HEK293 (cell line): ENCODE measurements around the gene NPRL2.

ENCODE experiments used
- CTCF ChIA-PET: fragments of 350-600 bp; formaldehyde crosslinking; extraction: SDS; loops from one replicate; lab custom pipeline; 2021; ENCODE audit warnings: antibody characterized with exemption; lab: Yijun Ruan, JAX
- POLR2A ChIA-PET: fragments of 300-600 bp; formaldehyde crosslinking; extraction: SDS; loops from one replicate; lab custom pipeline; 2020; ENCODE audit warnings: antibody characterized with exemption, inconsistent platforms; lab: Yijun Ruan, JAX
- H3K27ac ChIP-seq: fragments of 200-500 bp; sonication (Bioruptor generic); 2 replicates; pipeline ENCODE4 v1.5.1; 2014; ENCODE audit warnings: low read depth, low read length, control low read depth, inconsistent platforms; ENCODE audit errors: extremely low read depth
- H3K36me3 ChIP-seq, 2 experiments: fragments of 200-500 bp in 1 of 2; sonication (Bioruptor generic) in 1 of 2; 1 replicate in 1 of 2; 2 replicates in 1 of 2; pipeline ENCODE4 v1.5.1; 2014 to 2017; ENCODE audit warnings: inconsistent platforms in 2 of 2, low read length in 2 of 2; ENCODE audit not compliant: control insufficient read depth in 2 of 2, insufficient read depth in 1 of 2
- H3K4me1 ChIP-seq: fragments of 200-500 bp; sonication (Bioruptor generic); 2 replicates; pipeline ENCODE4 v1.5.1; 2014; ENCODE audit warnings: mild to moderate bottlenecking, low read length, inconsistent platforms; ENCODE audit not compliant: control insufficient read depth, insufficient read depth
- H3K4me3 ChIP-seq: 2 replicates; pipeline ENCODE4 v1.5.1; 2011; ENCODE audit warnings: low read depth, mild to moderate bottlenecking, control low read depth, low read length, moderate library complexity
- H3K9me3 ChIP-seq: fragments of 200-500 bp; sonication (Bioruptor generic); 2 replicates; pipeline ENCODE4 v1.5.1; 2014; ENCODE audit warnings: low read depth, low read length, inconsistent platforms; ENCODE audit not compliant: control insufficient read depth, insufficient read depth
- CTCF ChIP-seq: fragments of 450-650 bp; formaldehyde crosslinking; IDR thresholded peaks from 2 replicates; pipeline ENCODE4 v1.5.1; 2016; ENCODE audit warnings: missing biosample characterization, missing genetic modification characterization
- ZBTB17 ChIP-seq: fragments of 450-650 bp; formaldehyde crosslinking; IDR thresholded peaks from 2 replicates; pipeline ENCODE4 v1.5.1; 2016; ENCODE audit warnings: missing biosample characterization, missing genetic modification characterization
- ZBTB7A ChIP-seq: fragments of 450-650 bp; formaldehyde crosslinking; IDR thresholded peaks from 2 replicates; pipeline ENCODE4 v1.5.1; 2016; ENCODE audit warnings: low read depth, missing biosample characterization, missing genetic modification characterization
- ZNF239 ChIP-seq: fragments of 450-650 bp; formaldehyde crosslinking; IDR thresholded peaks from 2 replicates; pipeline ENCODE4 v1.5.1; 2016; ENCODE audit warnings: missing biosample characterization, missing genetic modification characterization
- ZNF341 ChIP-seq: fragments of 450-650 bp; formaldehyde crosslinking; IDR thresholded peaks from 2 replicates; pipeline ENCODE4; 2016; ENCODE audit warnings: low read depth, missing biosample characterization, missing genetic modification characterization
- ZNF548 ChIP-seq: fragments of 450-650 bp; formaldehyde crosslinking; IDR thresholded peaks from 2 replicates; pipeline ENCODE4 v1.5.1; 2016; ENCODE audit warnings: missing biosample characterization, missing genetic modification characterization
- ZNF600 ChIP-seq: fragments of 450-650 bp; formaldehyde crosslinking; IDR thresholded peaks from 2 replicates; pipeline ENCODE4 v1.5.1; 2016; ENCODE audit warnings: missing biosample characterization, missing genetic modification characterization
- ZNF639 ChIP-seq: fragments of 450-650 bp; formaldehyde crosslinking; IDR thresholded peaks from 2 replicates; pipeline ENCODE4 v1.5.1; 2016; ENCODE audit warnings: missing biosample characterization, missing genetic modification characterization
- ZNF645 ChIP-seq: fragments of 450-650 bp; formaldehyde crosslinking; IDR thresholded peaks from 2 replicates; pipeline ENCODE4; 2016; ENCODE audit warnings: missing biosample characterization, missing genetic modification characterization
- ZNF677 ChIP-seq: fragments of 450-650 bp; IDR thresholded peaks from 2 replicates; pipeline ENCODE4 v1.5.0; 2018; ENCODE audit warnings: missing biosample characterization, mild to moderate bottlenecking, missing genetic modification characterization, moderate library complexity
- ZNF701 ChIP-seq: fragments of 450-650 bp; formaldehyde crosslinking; IDR thresholded peaks from 2 replicates; pipeline ENCODE4 v1.5.1; 2016; ENCODE audit warnings: missing biosample characterization, missing genetic modification characterization
- ZNF704 ChIP-seq: fragments of 450-650 bp; formaldehyde crosslinking; IDR thresholded peaks from 2 replicates; pipeline ENCODE4 v1.5.1; 2016; ENCODE audit warnings: missing biosample characterization, missing genetic modification characterization
- ZNF707 ChIP-seq: fragments of 450-650 bp; formaldehyde crosslinking; IDR thresholded peaks from 2 replicates; pipeline ENCODE4 v1.5.1; 2016; ENCODE audit warnings: missing biosample characterization, missing genetic modification characterization
- ZNF830 ChIP-seq: fragments of 450-650 bp; IDR thresholded peaks from 2 replicates; pipeline ENCODE4 v1.5.0; 2018; ENCODE audit warnings: missing biosample characterization, missing genetic modification characterization, low read depth, mild to moderate bottlenecking, moderate library complexity

The NPRL2 gene

GRCh38 chr3:50334339-50335075, 16.1 kb downstream of the NPRL2 start:
- POLR2A ChIA-PET = interaction anchor here (0.9 to 2.2 kb wide), 2 partner anchors 35 to 70 kb away, joined by 3 to 4 read pairs; partner anchors contain the start of genes HYAL3 and NAA80
- H3K27ac ChIP-seq = no peak overlapping the region

GRCh38 chr3:50333744-50334328, 16.7 kb downstream of the NPRL2 start:
- TF ChIP-seq ZNF677 (tag by site-specific recombination) = no peak
- TF ChIP-seq ZNF707 (tag by site-specific recombination) = no peak
- no peak for TF ChIP-seq ZNF645 (tag by site-specific recombination)
- no peak for TF ChIP-seq ZNF239 (tag by site-specific recombination)
- TF ChIP-seq ZBTB7A (tag by site-specific recombination) = no peak
- TF ChIP-seq ZNF704 = no peak
- TF ChIP-seq ZNF830 (tag by site-specific recombination) = no peak
- no peak for TF ChIP-seq ZNF639 (tag by site-specific recombination)
- TF ChIP-seq ZNF341 (tag by site-specific recombination) = no peak
- no peak for TF ChIP-seq ZNF701
- no peak for TF ChIP-seq CTCF (tag by site-specific recombination)
- TF ChIP-seq ZNF548 (tag by site-specific recombination) = no peak
- TF ChIP-seq, all 188 proteins: peak for 0
- no peaks in the 10 kb centered on the region for H3K9me3 ChIP-seq
- H3K4me1 ChIP-seq = no peaks in the 10 kb centered on the region; the same call in 1 of the 2 replicates
- no peak overlapping the region for H3K27ac ChIP-seq
- no peak overlapping the region for H3K4me3 ChIP-seq
- peaks cover 3 to 55% of the 10 kb centered on the region in 2 experiments for H3K36me3 ChIP-seq
- POLR2A ChIA-PET = interaction anchor here (0.6 to 2.2 kb wide), 3 partner anchors 29 to 69 kb away, joined by 3 to 4 read pairs (median 3); partner anchors contain the start of genes HYAL3 and NAA80
- CTCF ChIA-PET = interaction anchor here (1.0 to 1.6 kb wide), 2 partner anchors 10 to 210 kb away, joined by 4 to 5 read pairs; no protein-coding TSS in a partner anchor

More at GRCh38 chr3:50334339-50335075, 16.1 kb downstream of the NPRL2 start:
- Histone ChIP-seq H3K9me3 (no peaks in the 10 kb centered on the region), H3K4me1 (no peaks in the 10 kb centered on the region; the same call in 1 of the 2 replicates), H3K4me3 (no peak overlapping the region), H3K36me3 (peaks cover 3 to 51% of the 10 kb centered on the region in 2 experiments)
- CTCF ChIA-PET = interaction anchor here (1.0 to 1.6 kb wide), 2 partner anchors 11 to 209 kb away, joined by 4 to 5 read pairs; no protein-coding TSS in a partner anchor
- TF ChIP-seq ZNF600 (tag by site-specific recombination) = 0 out of 2 replicates have a peak, but pooled peaks have one; percentile 11
- no peak for TF ChIP-seq ZBTB17 (tag by site-specific recombination)
